HEK293 (cell line): Measurements from ENCODE around the gene OCLN.

Experiments
- HOXA7 ChIP-seq: sonication (generic); formaldehyde crosslinking; IDR thresholded peaks from 2 replicates; pipeline ENCODE4 v1.8.1; 2022; ENCODE audit warnings: missing genetic modification reagents, borderline replicate concordance
- OVOL3 ChIP-seq: fragments of 450-650 bp; formaldehyde crosslinking; IDR thresholded peaks from 2 replicates; pipeline ENCODE4 v1.5.1; 2016; ENCODE audit warnings: missing biosample characterization, missing genetic modification characterization
- SP2 ChIP-seq: fragments of 450-650 bp; formaldehyde crosslinking; IDR thresholded peaks from 2 replicates; pipeline ENCODE4 v1.5.1; 2016; ENCODE audit warnings: missing biosample characterization, missing genetic modification characterization
- TCF7L2 ChIP-seq: IDR thresholded peaks from 2 replicates; pipeline ENCODE4 v1.6.1; 2011; ENCODE audit warnings: low read depth, mild to moderate bottlenecking, inconsistent platforms, low read length, moderate library complexity, borderline replicate concordance
- ZFP37 ChIP-seq: fragments of 450-650 bp; formaldehyde crosslinking; IDR thresholded peaks from 2 replicates; pipeline ENCODE4 v1.5.1; 2016; ENCODE audit warnings: missing biosample characterization, missing genetic modification characterization
- ZNF114 ChIP-seq: fragments of 450-650 bp; formaldehyde crosslinking; IDR thresholded peaks from 2 replicates; pipeline ENCODE4 v1.5.0; 2017; ENCODE audit warnings: missing biosample characterization, missing genetic modification characterization
- ZNF146 ChIP-seq: fragments of 450-650 bp; formaldehyde crosslinking; IDR thresholded peaks from 2 replicates; pipeline ENCODE4 v1.5.1; 2016; ENCODE audit warnings: missing biosample characterization, missing genetic modification characterization
- ZNF248 ChIP-seq: fragments of 450-650 bp; formaldehyde crosslinking; IDR thresholded peaks from 2 replicates; pipeline ENCODE4 v1.5.1; 2017; ENCODE audit warnings: missing biosample characterization, missing genetic modification characterization
- ZNF341 ChIP-seq: fragments of 450-650 bp; formaldehyde crosslinking; IDR thresholded peaks from 2 replicates; pipeline ENCODE4; 2016; ENCODE audit warnings: low read depth, missing biosample characterization, missing genetic modification characterization
- ZNF48 ChIP-seq: fragments of 450-650 bp; formaldehyde crosslinking; IDR thresholded peaks from 2 replicates; pipeline ENCODE4 v1.5.1; 2016; ENCODE audit warnings: missing biosample characterization, missing genetic modification characterization
- ZNF501 ChIP-seq: fragments of 450-650 bp; formaldehyde crosslinking; IDR thresholded peaks from 2 replicates; pipeline ENCODE4 v1.5.1; 2016; ENCODE audit warnings: missing biosample characterization, missing genetic modification characterization
- ZNF529 ChIP-seq: fragments of 450-650 bp; formaldehyde crosslinking; IDR thresholded peaks from 2 replicates; pipeline ENCODE4 v1.5.1; 2017; ENCODE audit warnings: missing genetic modification characterization, missing biosample characterization; ENCODE audit not compliant: insufficient replicate concordance
- ZNF623 ChIP-seq: fragments of 450-650 bp; formaldehyde crosslinking; IDR thresholded peaks from 2 replicates; pipeline ENCODE4 v1.5.1; 2016; ENCODE audit warnings: missing biosample characterization, missing genetic modification characterization
- ZNF658 ChIP-seq: fragments of 450-650 bp; formaldehyde crosslinking; IDR thresholded peaks from 2 replicates; pipeline ENCODE4; 2016; ENCODE audit warnings: missing biosample characterization, missing genetic modification characterization
- ZNF677 ChIP-seq: fragments of 450-650 bp; IDR thresholded peaks from 2 replicates; pipeline ENCODE4 v1.5.0; 2018; ENCODE audit warnings: missing biosample characterization, mild to moderate bottlenecking, missing genetic modification characterization, moderate library complexity
- ZNF837 ChIP-seq: fragments of 450-650 bp; formaldehyde crosslinking; IDR thresholded peaks from 2 replicates; pipeline ENCODE4 v1.5.1; 2016; ENCODE audit warnings: missing biosample characterization, missing genetic modification characterization
- TF ChIP-seq, protein P1 (sequence below): fragments of 450-650 bp; formaldehyde crosslinking; IDR thresholded peaks from 2 replicates; pipeline ENCODE4 v1.5.1; 2017; ENCODE audit warnings: missing biosample characterization, missing genetic modification characterization
- TF ChIP-seq, protein P2 (sequence below): fragments of 450-650 bp; formaldehyde crosslinking; IDR thresholded peaks from 2 replicates; pipeline ENCODE4 v1.5.1; 2017; ENCODE audit warnings: missing biosample characterization, missing genetic modification characterization
- TF ChIP-seq, protein P3 (sequence below): fragments of 450-650 bp; formaldehyde crosslinking; IDR thresholded peaks from 2 replicates; pipeline ENCODE4 v1.5.1; 2016; ENCODE audit warnings: missing biosample characterization, missing genetic modification characterization
- TF ChIP-seq, protein P4 (sequence below): fragments of 450-650 bp; formaldehyde crosslinking; IDR thresholded peaks from 2 replicates; pipeline ENCODE4 v1.5.1; 2017; ENCODE audit warnings: missing biosample characterization, mild to moderate bottlenecking, missing genetic modification characterization, moderate library complexity
- TF ChIP-seq, protein P5 (sequence below): fragments of 450-650 bp; formaldehyde crosslinking; IDR thresholded peaks from 2 replicates; pipeline ENCODE4; 2016; ENCODE audit warnings: missing biosample characterization, missing genetic modification characterization
- TF ChIP-seq, protein P6 (sequence below): sonication (generic); formaldehyde crosslinking; IDR thresholded peaks from 2 replicates; pipeline ENCODE4 v1.8.1; 2022; ENCODE audit warnings: mild to moderate bottlenecking, moderate library complexity, missing genetic modification reagents
- TF ChIP-seq, protein P7 (sequence below): fragments of 450-650 bp; formaldehyde crosslinking; IDR thresholded peaks from 2 replicates; pipeline ENCODE4 v1.5.1; 2016; ENCODE audit warnings: missing biosample characterization, missing genetic modification characterization

The OCLN gene

DNA sequence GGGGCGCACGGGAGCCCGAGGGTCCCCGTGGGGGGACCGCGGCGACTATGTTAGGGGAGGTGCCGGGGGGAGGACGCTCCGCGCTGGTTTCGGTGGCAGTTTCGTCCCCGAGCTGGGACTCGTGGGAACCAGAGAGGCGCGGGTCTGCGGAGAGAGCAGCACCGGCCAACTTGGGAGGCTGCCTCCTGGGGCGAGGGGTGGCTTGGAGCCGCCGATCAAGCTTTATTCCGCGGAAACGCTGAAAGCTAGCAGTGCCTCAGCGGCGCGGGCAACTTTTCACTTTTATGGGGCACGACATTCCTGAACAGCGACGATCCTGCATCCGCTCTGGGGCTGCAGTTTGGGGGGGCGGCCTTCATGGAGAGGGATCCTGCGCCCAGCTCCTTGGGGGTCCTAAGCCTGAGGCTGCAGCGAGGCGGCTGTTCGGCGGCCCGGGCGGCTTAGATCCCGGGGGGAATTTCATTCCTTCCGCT lies 369 bp downstream of the OCLN start (continued):
- TF ChIP-seq, protein P1, sequence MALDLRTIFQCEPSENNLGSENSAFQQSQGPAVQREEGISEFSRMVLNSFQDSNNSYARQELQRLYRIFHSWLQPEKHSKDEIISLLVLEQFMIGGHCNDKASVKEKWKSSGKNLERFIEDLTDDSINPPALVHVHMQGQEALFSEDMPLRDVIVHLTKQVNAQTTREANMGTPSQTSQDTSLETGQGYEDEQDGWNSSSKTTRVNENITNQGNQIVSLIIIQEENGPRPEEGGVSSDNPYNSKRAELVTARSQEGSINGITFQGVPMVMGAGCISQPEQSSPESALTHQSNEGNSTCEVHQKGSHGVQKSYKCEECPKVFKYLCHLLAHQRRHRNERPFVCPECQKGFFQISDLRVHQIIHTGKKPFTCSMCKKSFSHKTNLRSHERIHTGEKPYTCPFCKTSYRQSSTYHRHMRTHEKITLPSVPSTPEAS (tag by site-specific recombination): no peak
- TF ChIP-seq ZNF146 (tag by site-specific recombination) (no peak), ZNF529 (no peak), ZNF501 (tag by site-specific recombination) (no peak), ZNF114 (no peak), ZFP37 (tag by site-specific recombination) (no peak; the same call in 1 of the 2 replicates), ZNF658 (no peak), ZNF623 (tag by site-specific recombination) (no peak), TCF7L2 (no peak), ZNF48 (tag by site-specific recombination) (no peak), ZNF248 (no peak), ZNF341 (tag by site-specific recombination) (peak; percentile 27), HOXA7 (CRISPR knock-in tag) (no peak), SP2 (tag by site-specific recombination) (no peak), ZNF677 (no peak), OVOL3 (tag by site-specific recombination) (no peak), ZNF837 (tag by site-specific recombination) (no peak)
- TF ChIP-seq, protein P2, sequence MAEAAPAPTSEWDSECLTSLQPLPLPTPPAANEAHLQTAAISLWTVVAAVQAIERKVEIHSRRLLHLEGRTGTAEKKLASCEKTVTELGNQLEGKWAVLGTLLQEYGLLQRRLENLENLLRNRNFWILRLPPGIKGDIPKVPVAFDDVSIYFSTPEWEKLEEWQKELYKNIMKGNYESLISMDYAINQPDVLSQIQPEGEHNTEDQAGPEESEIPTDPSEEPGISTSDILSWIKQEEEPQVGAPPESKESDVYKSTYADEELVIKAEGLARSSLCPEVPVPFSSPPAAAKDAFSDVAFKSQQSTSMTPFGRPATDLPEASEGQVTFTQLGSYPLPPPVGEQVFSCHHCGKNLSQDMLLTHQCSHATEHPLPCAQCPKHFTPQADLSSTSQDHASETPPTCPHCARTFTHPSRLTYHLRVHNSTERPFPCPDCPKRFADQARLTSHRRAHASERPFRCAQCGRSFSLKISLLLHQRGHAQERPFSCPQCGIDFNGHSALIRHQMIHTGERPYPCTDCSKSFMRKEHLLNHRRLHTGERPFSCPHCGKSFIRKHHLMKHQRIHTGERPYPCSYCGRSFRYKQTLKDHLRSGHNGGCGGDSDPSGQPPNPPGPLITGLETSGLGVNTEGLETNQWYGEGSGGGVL (tag by site-specific recombination): no peak; the same call in none of the 2 replicates
- TF ChIP-seq, protein P3, sequence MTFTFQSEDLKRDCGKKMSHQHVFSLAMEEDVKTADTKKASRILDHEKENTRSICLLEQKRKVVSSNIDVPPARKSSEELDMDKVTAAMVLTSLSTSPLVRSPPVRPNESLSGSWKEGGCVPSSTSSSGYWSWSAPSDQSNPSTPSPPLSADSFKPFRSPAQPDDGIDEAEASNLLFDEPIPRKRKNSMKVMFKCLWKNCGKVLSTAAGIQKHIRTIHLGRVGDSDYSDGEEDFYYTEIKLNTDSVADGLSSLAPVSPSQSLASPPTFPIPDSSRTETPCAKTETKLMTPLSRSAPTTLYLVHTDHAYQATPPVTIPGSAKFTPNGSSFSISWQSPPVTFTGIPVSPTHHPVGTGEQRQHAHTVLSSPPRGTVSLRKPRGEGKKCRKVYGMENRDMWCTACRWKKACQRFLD: no peak
- TF ChIP-seq, protein P4, sequence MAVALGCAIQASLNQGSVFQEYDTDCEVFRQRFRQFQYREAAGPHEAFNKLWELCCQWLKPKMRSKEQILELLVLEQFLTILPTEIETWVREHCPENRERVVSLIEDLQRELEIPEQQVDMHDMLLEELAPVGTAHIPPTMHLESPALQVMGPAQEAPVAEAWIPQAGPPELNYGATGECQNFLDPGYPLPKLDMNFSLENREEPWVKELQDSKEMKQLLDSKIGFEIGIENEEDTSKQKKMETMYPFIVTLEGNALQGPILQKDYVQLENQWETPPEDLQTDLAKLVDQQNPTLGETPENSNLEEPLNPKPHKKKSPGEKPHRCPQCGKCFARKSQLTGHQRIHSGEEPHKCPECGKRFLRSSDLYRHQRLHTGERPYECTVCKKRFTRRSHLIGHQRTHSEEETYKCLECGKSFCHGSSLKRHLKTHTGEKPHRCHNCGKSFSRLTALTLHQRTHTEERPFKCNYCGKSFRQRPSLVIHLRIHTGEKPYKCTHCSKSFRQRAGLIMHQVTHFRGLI (tag by site-specific recombination): peak; percentile 85
- TF ChIP-seq, protein P5, sequence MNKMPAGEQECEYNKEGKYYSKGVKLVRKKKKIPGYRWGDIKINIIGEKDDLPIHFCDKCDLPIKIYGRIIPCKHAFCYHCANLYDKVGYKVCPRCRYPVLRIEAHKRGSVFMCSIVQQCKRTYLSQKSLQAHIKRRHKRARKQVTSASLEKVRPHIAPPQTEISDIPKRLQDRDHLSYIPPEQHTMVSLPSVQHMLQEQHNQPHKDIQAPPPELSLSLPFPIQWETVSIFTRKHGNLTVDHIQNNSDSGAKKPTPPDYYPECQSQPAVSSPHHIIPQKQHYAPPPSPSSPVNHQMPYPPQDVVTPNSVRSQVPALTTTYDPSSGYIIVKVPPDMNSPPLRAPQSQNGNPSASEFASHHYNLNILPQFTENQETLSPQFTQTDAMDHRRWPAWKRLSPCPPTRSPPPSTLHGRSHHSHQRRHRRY (tag by site-specific recombination): no peak
- TF ChIP-seq, protein P6, sequence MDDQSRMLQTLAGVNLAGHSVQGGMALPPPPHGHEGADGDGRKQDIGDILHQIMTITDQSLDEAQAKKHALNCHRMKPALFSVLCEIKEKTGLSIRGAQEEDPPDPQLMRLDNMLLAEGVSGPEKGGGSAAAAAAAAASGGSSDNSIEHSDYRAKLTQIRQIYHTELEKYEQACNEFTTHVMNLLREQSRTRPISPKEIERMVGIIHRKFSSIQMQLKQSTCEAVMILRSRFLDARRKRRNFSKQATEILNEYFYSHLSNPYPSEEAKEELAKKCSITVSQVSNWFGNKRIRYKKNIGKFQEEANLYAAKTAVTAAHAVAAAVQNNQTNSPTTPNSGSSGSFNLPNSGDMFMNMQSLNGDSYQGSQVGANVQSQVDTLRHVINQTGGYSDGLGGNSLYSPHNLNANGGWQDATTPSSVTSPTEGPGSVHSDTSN: no peak; the same call in 1 of the 2 replicates
- TF ChIP-seq, protein P7, sequence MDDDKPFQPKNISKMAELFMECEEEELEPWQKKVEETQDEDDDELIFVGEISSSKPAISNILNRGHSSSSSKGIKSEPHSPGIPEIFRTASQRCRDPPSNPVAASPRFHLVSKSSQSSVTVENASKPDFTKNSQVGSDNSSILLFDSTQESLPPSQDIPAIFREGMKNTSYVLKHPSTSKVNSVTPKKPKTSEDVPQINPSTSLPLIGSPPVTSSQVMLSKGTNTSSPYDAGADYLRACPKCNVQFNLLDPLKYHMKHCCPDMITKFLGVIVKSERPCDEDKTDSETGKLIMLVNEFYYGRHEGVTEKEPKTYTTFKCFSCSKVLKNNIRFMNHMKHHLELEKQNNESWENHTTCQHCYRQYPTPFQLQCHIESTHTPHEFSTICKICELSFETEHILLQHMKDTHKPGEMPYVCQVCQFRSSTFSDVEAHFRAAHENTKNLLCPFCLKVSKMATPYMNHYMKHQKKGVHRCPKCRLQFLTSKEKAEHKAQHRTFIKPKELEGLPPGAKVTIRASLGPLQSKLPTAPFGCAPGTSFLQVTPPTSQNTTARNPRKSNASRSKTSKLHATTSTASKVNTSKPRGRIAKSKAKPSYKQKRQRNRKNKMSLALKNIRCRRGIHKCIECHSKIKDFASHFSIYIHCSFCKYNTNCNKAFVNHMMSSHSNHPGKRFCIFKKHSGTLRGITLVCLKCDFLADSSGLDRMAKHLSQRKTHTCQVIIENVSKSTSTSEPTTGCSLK (tag by site-specific recombination): no peak
- TF ChIP-seq, all 188 proteins: peak for 24
